NK-92 (cell line): ENCODE measurements around the gene BMPR2.
"Not testable (repeated sequence)": the region's sequence is repeated elsewhere in the genome, so short reads cannot be mapped to it uniquely, and the experiment has no call there.

Experiments
- DNase-seq: peaks from one replicate; lab custom pipeline; 2025; ENCODE audit not compliant: unreplicated experiment; lab: John Stamatoyannopoulos, UW

BMPR2 gene

DNA sequence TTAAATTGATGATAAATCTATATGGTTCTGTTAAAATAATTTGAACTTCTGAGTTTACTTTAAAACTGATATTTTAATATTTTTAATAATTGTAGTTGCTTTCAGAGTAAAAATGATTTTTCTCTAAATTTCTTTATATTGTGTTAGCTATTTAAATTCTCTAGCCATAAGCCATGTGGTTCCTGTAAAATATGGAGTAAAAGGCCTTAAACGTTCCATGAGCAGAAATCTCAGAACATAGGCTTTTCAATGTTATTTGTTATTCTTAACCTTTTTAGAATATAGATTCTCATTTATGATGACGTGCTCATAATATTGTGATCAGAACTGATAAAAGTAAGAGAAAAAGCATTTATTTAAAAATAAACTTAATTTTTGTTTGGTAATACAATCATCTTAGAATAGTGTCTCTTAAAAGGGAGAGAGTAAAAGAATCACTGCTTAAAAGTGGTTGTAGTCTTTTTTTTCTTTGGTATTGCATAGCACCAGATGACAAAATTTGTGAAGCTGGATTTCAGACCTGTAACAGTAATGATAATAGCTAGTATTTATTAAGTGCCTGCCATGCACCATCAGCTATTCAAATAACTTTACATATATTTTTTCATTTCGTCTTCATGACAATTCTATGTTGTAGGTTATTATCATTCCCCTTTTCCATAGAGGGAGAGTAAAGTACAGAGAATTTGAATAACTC lies 2.7 kb downstream of the BMPR2 start:
- no peak for DNase-seq

DNA sequence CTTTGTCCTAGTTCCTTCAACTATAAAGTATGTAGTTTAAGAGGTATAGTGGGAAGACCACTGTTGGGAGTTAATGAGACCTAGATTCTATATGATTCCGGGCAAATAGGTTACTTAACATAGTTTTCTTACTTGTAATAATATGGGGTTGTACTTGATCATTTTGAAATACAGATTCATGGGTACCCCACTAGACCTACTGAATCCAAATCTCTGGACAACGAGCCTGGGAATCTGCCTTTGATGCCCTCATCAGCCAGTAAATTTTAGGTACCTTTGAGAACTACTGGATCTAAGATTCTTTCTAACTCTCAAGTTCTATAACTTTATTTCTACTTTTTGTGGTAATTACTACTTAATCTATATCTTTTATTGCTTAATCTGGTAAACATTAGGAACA lies 6.6 kb downstream of the BMPR2 start:
- no peak for DNase-seq

DNA sequence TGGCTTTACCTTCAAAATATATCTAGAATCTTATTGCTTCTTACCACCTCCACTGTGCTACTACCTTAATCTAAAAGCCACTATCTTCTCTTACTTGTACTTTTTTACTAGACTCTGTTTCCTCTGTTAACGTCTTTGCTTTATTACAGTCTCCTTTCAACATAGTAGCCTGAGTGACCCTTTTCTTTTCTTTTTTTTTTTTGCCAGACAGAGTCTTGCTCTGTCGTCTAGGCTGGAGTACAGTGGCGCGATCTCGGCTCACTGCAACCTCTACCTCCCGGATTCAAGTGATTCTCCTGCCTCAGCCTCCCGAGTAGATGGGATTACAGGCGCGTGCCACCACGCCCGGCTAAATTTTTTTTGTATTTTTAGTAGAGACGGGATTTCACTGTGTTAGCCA lies 10.4 kb downstream of the BMPR2 start:
- DNase-seq: not testable (repeated sequence)

GRCh38 chr2:202387608-202388342 lies 11.6 kb downstream of the BMPR2 start:
- DNase-seq: no peak

DNA sequence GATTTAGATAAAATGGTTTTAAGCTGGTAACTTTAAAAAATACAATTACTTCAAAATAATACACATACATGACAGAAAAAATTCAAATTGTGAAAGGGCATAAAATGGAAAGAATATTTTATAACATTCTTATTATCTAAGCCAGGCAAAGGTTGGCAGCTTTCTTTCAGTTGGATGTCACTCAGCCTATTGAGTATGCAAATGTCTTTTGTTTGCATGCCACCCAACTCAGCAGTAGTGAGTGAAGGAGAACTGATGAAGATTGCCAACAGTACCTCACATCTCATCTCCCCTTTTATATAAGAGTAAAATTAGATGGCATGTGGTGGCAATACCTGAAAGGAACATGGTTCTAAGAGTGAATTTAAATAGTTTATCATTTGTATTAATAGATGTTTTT lies 24.8 kb downstream of the BMPR2 start:
- no peak for DNase-seq

DNA sequence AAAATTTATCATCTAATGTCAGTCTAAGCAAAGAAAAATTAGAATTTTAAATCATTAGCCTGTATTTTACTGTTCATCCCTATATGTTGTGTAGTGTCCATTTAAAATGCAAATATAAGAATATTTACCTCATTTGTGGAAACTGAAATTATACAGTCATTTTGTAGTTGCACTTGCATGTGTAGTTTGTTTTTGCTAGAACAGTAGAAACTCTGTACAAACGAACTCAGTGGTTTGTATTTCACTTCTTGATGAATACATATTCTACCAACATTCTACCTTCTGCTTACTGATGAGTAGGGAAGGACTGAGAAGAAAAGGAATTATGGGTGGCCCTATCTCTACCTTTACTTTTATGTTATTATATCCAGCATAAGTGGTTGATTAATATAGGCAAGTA lies 29.7 kb downstream of the BMPR2 start:
- no peak for DNase-seq

DNA sequence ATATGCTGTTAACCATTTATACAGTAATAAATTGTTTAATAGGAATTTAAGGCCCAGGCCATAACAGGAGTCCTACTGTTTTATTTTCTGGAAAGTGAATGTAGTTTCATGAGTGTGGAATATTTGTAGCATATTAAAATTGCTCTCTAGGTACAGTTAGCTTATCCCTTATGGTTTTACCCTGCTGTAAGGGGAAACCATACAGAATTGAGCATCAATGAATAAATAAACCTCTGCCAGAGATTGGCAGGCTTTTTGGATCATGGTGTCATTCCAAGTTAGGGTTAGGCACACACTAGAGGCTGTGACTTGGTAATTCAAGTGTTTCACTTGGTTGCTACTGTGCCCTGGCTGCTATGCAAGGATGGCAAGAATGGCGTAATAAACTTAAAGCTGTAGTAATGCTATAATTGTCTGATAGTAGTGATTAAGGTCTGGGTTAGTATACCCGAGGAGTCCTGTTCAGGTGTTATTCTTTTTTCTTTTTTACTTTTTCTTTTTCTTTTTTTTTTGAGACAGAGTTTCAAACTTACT lies 30.4 kb downstream of the BMPR2 start:
- DNase-seq: no peak

GRCh38 chr2:202408546-202409140 lies 32.5 kb downstream of the BMPR2 start:
- no peak for DNase-seq

GRCh38 chr2:202410092-202410491 lies 34.0 kb downstream of the BMPR2 start:
- no peak for DNase-seq

DNA sequence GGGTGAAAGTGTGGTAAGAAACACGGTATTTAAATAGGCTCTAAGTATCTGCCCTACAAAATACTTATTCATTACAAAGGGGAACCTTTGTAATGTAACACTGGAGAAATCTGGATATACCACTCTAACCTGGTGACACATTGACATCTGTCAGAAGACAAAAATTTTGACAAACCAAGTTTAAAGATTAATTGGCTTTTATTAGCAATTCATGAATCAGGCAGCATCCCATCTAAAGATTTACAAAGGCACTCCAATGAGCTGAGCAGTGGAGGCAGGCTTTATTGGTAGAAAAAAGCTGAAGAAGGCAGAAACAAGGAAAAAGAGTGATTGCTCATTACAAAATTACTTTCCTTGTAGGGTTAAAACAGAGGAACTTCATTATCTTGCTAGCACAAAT lies 35.0 kb downstream of the BMPR2 start:
- no peak for DNase-seq

- no peak for DNase-seq
Observed at GRCh38 chr2:202418027-202418426, 41.9 kb downstream of the BMPR2 start.

DNA sequence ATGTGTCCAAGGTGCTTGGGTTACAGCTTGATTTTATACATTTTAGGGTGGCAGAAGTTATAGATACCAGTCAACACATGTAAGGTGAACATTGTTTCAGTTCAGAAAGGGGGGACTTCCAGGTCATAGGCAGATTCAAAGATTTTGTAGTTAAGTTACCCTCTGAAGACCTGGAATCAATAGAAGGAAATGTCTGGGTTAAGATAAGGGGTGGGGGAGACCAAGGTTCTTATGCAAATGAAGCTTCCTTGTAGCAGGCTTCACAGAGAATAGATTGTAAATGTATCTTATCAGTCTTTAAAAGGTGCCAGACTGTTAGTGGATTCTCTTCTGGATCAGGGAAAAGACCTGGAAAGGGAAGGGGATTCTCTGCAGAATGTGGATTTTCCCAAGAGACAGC lies 42.4 kb downstream of the BMPR2 start:
- no peak for DNase-seq

- DNase-seq: no peak
Observed at GRCh38 chr2:202423139-202423538, 47.0 kb downstream of the BMPR2 start.

DNA sequence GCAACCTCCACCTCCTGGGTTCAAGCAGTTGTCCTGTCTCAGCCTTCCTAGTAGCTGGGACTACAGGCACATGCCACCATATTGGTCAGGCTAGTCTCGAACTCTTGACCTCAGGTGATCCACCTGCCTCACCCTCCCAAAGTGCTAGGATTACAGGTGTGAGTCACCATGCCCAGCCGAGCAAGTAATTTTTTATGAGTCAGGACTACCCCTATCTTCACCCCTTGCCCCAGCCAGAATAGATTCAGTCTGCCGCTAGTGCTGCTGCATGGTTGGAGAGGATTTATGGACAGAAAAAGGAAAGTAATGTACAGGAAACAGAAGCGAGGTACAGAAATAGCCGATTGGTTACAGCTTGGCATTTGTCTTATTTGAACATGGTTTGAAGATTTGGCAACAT lies 48.9 kb downstream of the BMPR2 start:
- DNase-seq: no peak

DNA sequence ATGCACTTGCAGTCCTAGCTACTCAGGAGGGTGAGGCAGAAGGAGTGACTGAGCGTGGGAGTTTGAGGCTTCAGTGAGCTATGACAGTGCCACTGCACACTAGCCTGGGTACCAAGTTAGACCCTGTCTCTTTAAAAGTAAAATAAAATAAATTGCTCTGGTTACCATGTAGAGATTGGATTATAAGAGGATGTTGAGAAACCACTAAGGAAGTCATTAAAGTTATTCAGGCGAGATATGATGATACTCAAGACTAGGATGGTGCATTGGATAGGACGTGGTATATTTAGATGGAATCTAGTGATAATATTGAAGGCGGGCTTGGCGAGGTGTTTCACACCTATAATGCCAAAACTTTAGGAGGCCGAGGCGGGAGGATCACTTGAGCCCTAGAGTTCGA lies 50.6 kb downstream of the BMPR2 start:
- no peak for DNase-seq

- DNase-seq: no peak
Observed at GRCh38 chr2:202429164-202429980, 53.2 kb downstream of the BMPR2 start.

DNA sequence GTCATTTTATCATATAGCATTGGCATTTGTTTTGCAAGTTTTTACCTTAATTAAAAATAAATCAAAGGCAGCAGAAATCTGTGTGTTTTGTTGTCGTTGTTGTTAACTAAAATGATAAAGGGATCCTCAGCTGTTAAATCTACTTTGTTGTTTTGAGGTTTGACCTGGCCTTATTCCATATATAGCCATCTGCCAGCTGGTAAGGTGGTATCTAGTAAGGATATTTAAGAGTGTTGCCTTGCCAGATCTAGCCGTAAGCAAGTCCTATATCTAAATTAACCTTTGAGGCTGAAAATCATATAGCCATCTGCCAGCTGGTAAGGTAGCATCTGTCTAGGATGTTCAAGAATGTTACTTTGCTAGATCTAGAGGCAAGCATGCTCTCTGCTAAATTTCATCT lies 56.6 kb downstream of the BMPR2 start:
- DNase-seq: no peak

GRCh38 chr2:202434472-202434871 lies 58.3 kb downstream of the BMPR2 start:
- DNase-seq: no peak

DNA sequence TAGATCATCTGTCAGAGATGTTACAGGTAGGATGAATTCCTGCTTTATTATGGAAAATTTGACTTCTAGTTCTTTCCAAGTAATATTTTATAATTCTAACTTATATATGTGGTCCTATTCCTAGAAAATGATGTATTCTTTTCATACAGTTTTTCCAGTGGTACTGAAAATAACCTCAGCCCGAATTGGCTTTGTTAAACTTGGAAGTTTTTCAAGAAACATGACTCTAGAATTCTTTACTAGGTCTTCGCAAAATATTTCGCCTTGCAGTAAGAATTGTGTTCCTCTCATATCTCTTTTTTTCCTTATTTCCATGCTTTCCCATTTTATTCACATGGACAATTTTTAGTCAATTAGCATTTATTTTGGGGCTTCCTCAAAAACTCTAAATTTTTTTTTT lies 60.5 kb downstream of the BMPR2 start:
- no peak for DNase-seq

DNA sequence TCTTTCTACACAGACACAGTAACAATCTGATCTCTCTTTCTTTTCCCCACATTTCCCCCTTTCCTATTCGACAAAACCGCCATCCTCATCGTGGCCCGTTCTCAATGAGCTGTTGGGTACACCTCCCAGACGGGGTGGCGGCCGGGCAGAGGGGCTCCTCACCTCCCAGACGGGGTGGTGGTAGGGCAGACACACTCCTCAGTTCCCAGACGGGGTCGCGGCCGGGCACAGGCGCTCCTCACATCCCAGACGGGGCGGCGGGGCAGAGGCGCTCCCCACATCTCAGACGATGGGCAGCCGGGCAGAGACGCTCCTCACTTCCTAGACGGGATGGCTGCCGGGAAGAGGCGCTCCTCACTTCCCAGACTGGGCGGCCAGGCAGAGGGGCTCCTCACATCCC lies 64.0 kb downstream of the BMPR2 start:
- not testable (repeated sequence) for DNase-seq

- DNase-seq: no peak
Observed at GRCh38 chr2:202442882-202443281, 66.8 kb downstream of the BMPR2 start.
